ENCODE measurements around the gene ATG16L1.
A peak's percentile ranks its signal among the peaks of the same experiment; 100 is the strongest.
"Not testable (repeated sequence)": the region's sequence is repeated elsewhere in the genome, so short reads cannot be mapped to it uniquely, and the experiment has no call there.

Gene ATG16L1

DNA sequence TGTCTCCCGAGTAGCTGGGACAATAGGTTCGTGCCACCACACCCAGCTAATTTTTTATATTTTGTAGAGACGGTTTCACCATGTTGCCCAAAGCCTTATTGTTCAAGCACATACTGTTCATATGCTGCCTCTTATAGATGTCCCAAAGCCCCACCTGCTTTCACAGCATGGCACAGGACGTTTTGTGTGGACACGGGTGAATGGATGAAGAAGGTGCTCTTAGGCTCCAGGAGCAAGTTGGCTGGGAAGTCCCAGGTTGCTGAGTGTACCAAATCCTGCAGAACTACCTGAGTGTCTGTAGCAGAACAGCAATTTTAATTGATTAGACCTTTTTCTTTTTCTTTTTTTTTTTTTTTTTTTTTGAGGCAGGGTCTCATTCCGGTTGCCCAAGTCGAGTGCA lies 45.6 kb downstream of the ATG16L1 start:
- no peak for DNase-seq

DNA sequence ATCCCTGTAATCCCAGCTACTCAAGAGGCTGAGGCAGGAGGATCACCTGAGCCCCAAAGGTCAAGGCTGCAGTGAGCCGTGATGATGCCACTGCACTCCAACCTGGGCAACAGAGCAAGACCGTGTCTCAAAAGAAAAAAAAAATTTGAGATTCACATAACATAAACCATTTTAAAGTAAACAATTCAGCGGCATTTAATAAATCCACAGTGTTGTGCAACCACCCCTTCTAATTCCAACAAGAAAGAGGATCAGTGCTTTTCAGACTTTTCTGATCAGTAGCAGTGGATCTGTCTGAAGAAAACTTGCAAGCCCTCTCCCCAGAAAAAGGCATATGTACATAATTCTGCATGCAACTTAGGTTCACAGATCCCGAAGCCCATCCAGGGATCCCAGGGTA lies 48.9 kb downstream of the ATG16L1 start:
- no peak for DNase-seq

DNA sequence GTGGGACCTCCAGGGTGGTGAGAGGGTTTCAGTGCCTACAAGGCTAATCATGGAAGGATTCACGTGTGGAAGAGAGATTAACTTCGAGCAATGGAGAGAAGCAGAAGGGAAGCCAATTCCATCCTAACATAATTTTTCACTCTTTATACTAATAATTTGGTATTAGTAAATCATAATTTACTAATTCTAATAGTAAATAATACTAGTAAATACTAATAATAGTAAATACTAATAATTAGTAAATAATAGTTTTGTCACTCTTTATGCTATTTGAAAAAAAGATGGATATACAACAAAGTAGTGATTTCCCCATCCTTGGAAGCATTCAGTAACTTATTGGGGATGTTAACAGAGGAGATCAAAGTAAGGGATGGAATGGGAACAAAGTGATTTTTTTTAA lies 49.8 kb downstream of the ATG16L1 start:
- no peak for DNase-seq

DNA sequence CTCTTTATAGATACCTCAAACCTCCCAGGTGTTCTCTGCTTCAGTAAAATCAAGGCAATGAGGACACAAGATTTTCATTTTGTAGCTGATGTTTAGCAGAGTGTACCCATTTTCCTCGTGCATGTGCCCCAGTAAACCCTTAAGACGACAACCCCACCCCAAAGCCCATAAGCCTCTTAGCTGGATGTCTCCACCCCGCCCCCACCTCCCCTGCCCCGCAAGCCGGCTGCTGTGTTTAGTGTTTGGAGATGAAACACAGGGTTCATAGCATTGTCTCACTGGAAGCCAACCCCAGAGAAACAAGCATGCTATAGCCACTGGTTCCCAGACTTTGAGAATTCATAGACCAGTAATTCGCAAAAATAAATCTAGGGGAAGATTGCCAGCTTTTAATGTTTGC lies 50.3 kb downstream of the ATG16L1 start:
- DNase-seq, result no peak

DNA sequence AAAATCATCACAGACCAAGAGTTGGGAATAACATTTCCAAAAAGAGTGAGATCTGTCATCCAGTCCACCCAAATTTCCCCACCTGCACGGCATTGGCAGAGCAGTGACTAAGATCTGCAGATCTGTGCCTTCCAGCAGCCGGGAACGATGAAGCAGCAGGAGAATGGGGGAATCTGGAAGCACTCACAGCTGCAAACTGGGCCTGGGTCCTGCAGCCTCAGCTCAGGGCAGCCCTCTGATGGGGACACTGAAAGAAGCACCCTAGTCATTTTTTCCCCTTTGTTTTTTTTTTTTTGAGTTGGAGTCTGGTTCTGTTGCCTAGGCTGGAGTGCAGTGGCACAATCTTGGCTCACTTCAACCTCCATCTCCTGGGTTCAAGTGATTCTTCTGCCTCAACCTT lies 51.8 kb downstream of the ATG16L1 start:
- DNase-seq, result no peak

DNA sequence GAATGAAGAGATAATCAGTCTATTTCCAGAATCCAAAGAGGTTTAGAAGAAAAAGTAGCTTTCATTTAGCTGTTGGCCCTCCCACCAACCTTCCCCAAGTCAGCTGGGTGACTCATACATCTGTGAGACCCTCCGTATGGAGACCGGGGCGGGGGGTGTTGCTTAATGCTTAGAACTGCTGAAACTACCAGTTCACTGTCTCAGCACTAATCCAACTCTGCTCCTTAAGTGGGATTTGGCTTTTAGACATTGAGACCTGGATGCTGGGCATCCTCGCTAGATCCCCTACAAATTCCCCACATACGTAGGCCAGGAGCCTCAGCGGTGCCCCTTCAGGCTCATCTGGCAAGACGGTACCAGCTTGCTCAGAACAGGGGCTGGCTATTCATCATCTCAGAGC lies 56.1 kb downstream of the ATG16L1 start, which contains the start of gene SAG:
Gene SAG (plus strand): TSS at position 252 of the 400 bp plus-strand sequence. CDS start 1,374 bp downstream, outside the sequence.
- no peak for DNase-seq

DNA sequence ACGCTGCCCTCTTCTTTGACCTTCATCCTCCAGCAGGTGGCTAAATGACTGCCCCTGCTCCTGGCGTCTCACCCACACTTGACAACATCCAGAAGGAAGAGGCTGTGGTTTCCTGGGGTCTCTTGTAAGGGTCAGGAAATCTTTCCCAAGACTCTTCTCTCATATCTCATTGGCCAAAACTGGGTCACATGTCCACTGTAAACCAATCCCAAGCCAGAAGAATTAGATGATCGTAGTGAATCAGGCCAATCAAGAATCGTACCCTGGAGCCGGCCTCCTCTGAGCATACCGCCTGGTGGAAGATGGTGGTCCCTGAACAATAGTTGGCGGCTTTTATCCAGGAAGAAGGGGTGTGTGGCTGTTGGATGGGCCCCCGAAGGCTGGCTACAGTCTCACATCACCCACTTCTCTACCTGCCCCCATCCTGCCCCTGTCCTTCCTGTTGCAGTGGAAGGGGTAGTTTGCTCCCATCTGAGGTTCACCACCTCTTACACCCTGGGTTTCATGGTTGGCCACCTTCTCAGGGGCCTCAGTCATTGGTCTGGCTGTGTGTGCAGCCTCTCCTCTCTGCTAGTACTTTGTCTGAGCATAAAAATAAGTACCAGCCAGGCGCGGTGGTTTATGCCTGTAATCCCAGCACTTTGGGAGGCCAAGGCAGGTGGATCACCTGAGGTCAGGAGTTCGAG lies 59.9 kb downstream of the ATG16L1 start:
- no peak for DNase-seq

DNA sequence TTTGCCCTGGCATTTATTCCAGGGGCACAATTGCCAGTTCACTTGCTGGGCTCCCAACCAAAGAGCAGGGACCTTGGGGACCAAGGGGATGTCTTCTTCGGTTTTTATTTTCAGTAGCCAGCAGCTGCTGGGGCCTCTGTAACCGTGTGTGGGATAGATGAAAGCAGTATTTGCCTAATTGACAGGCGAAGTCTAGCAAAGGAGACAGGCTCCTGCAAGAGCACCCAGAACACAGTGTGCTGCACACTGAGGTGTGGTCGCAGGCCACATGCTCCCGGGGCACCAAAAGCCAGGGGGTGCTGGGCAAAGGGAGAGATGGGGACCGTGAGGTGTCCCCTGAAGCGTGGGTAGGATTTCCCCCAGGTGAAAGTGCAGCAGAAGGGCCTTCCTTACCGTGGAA lies 61.4 kb downstream of the ATG16L1 start:
- DNase-seq, result no peak

DNA sequence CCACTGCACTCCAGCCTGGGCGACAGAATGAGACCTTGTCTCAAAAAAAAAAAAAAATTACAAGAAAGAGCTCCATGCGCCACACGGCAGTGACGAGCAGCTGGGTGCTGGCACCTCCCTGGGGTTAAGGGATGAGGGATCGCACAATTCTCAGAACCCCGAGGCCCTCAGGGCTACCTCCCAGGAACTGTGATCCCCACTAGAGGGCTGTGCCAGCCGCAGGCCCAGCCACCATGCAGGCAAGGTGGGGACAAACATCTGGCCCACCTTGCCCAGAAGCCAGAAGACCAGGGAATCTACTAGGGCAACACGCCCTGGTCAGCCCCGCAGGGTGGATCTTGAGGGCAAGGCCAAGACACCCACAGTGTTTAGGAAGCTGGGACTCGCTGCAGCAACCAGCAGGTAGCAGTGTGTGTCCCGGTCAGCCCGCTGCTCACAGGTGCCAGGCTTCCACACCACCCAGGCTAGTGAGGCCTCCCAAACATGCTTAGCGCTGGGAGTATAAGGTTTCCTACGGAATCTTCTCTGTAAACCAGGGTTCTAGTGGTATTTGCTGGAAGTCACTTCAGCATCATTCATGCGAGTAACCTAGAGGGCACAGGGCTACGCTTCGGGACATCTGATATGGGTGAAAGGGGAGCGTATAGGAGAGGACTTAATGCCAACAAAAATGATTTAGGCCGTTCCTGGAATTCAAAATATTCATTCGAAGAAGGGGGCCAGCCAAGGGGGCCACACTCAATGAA lies 62.9 kb downstream of the ATG16L1 start:
- DNase-seq, result no peak

DNA sequence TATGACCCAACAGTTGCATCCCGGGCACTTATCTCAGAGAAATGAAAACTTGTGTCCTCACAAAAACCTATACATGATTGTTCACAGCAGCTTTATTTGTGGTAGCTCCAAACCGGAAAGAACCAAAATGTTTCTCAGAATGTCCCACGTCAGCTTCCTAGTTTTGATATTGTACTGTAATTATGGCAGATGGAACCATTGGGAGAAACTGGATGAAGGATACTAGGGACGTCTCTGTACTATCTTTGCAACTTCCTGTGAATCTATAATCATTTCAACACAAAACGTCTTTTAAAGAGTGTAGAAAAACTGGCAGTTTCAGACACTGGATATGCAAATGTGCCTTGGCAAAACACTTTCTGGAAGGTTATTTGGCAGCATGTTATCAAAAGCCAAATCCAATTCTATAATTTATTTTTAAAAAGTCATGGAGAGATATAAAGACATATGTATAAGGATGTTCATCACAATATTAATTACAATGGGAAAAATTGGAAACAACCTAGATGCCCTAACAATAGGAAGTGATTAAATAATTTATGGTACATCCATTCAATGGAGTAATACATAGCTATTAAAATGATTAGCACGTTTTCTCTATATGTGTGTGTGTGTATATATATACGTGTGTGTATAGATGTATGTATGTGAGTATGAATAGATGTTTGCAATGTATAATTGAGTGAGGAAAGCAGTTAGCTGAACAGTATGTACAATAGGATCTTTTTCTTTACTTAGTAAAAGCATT lies 65.9 kb downstream of the ATG16L1 start:
- no peak for DNase-seq

DNA sequence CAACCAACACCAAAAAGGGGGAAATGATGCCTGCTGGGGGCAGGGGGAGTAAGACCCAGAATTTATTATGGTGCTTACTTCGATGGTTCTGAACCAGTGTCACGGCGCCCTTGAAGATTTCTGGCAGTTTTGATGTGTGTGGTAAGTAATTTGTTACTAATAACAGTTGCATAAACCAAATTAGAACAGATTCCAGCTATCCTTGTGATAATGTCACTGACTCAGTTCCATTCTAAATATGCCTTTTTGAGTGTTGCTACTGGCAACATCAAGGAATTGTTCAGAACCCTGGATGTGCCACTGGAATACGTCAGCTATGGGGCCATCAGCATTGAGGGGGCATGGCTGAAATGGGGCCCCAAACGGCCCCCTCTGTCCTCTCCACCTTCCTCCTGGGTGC lies 67.8 kb downstream of the ATG16L1 start:
- DNase-seq, result no peak

DNA sequence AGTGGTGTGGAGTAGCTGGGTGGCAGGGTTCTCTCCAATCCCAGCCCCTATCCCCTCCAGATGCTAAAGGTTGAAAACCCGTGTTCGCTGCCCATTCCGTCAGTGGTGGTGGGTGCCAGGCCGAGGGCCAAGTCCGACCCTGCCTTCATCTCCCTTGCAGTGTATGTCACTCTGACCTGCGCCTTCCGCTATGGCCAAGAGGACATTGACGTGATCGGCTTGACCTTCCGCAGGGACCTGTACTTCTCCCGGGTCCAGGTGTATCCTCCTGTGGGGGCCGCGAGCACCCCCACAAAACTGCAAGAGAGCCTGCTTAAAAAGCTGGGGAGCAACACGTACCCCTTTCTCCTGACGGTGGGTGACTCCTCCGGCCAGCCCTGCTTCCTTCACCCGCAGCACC lies 69.0 kb downstream of the ATG16L1 start:
- no peak for DNase-seq

DNA sequence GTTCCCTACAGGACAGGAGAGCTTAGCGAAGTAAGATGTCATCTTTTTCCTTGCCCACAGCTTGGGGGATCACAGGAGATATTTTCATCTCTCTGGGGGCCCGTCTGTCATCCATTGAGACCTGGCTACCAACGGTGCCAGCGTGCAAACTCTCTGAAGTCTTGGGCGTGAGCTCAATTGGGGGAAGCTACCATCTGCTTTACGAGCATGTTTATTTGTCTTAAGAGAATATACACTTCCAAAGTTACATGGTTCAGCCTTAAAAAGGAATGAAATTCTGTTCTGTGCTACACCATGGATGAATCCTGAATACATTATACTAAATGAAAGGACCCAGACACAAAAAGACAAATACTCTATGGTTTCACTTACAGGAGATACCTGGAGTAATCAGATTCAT lies 69.7 kb downstream of the ATG16L1 start:
- DNase-seq, result no peak

DNA sequence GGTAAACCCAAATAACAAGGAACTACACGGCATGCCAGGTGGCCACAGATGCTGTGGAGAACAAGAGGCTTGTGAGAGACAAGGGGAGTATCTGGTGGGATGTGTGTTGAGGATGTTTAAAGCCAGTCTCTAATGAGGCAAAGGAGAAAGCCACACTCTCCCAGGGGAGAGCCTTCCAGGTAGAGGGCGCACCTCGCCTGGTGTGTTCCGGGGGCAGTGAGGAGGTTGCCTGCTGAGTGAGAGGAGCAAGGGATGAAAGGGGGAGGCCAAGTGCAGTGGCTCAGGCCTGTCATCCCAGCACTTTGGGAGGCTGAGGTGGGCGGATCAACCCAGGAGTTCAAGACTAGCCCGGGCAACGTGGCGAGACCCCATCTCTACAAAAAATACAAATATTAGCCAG lies 72.4 kb downstream of the ATG16L1 start:
- no peak for DNase-seq

DNA sequence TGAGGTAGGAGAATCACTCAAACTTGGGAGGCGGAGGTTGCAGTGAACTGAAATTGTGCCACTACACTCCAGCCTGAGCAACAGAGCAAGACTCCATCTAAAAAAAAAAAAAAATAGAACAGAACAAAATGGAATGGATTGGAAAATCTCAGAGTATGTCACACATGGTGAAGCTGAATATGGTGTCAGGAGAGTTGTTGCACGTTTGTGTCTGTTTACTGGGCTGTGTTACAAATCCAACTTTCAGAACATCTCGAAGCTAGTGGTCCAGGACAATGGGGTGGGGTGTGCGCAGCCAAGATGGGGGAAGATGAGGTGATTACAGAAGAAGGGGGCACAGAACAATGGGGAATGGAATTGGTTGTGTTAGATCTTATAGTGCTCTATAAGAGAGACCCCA lies 73.8 kb downstream of the ATG16L1 start:
- no peak for DNase-seq

DNA sequence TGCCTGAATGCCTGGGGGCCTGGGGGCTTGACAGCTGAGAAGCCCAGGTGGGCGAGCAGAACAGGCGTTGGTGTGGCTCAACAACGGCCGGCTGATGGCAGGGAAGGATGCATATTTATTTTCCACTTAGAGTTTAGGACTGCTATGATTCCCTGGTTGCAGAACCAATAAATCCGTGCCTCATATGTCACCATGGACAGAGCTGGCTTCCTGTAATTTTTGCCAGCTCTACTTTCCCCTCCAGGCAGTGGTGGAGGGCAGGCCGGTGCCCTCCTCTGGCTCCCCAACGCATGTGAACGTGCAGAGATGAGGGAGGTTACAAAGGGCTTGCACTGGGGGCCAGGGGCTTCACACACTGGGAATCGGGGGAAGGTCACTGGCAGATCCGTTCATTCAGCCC lies 74.3 kb downstream of the ATG16L1 start:
- no peak for DNase-seq

DNA sequence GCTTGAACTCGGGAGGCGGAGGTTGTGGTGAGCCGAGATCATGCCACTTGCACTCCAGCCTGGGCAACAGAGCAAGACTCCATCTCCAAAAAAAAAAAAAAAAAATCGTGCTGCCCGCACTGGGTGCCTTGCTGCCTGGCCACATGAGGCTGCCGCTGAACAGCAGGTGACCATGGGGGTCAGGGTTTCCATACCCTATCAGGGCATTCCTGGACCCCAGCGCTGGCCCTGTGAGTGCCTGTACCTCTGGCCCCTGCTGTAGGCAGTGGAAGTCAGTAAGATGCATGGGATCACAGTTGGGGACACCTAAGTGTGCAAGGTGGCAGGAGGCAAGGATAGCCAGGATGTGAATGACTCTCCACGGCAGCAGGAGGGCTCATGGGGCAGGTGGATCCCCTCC lies 75.0 kb downstream of the ATG16L1 start:
- DNase-seq, result no peak

DNA sequence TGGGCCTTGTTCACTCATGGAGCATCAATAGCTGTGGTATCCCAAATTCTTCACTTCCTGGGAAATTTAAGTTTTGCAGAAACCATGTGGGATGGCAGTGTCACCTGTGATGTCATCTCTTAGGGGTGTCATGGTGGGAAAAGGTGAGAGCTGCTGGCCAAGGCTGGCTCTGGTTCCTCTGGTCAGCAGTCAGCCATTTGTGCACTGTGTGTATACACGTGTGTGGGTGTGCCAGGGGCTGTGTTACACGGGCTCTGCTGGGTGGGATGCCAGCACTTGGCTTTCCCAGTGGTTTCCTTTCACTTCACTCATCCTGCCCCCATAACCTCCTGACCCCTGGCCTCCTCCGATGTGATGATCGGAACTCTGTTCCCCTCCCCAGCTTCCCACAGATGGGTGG lies 77.4 kb downstream of the ATG16L1 start:
- DNase-seq, result no peak

DNA sequence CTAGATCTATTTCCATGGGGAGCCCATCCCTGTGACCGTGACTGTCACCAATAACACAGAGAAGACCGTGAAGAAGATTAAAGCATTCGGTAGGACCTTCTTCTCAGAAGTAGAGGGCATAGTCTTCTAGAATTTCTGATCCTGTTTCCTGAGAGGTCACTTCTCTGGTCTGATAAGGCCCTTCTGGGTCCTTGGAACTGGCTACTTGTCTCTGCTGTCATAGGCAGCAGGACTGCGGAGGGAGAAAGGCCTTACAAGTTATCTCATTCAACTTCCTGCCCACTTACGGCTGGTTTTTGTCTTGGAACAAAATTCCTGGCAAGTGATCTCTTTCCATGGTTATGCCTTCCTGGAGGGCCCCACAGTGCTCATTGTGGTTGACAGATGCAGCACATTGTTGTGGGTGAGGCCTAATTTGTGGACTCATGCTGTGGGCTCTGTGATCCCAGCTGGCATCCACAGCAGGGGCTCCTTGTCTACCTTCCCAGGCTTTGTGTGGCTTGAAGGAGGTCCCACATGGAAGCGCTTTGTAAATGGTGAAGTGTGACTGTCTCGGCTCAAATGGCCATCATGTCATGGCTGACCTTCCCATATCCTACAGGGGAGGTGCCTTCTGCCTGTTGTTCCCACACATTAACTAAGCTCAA lies 78.1 kb downstream of the ATG16L1 start:
- no peak for DNase-seq

DNA sequence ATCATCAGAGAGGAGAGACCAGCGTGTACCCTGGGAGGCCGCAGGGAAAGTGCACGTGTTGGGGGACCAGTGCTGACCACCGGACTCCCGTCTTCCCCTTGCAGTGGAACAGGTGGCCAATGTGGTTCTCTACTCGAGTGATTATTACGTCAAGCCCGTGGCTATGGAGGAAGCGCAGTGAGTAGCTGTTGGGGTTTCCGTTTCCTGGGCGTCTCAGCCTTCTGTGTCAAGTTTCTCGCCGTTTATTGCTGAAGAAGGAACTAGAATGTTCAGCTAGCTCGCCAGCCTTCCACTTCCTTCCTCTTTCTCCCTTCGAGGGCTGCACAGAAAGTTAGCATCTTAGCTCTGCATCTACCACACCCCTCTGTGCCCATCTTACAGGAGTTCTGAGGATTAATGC lies 80.1 kb downstream of the ATG16L1 start:
- DNase-seq, result peak; percentile 58

DNA sequence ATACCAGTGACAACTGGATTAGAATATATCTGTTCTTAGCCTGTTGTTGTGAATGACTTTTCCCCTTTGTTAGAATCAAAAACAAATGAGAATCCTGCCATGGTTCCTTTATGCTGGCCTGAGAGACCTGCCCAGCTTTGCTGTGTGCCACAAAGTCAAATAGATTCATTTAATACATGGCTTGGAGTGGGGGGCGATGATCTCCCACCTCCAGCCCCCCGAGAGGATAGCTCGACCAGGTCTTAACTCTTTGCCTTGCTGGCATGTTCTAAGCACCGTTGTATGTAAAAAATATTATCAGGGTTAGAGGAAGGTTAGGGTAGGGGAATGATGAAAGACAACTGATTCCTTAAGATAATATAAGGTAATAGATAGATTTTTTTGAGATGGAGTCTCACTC lies 80.7 kb downstream of the ATG16L1 start:
- no peak for DNase-seq

DNA sequence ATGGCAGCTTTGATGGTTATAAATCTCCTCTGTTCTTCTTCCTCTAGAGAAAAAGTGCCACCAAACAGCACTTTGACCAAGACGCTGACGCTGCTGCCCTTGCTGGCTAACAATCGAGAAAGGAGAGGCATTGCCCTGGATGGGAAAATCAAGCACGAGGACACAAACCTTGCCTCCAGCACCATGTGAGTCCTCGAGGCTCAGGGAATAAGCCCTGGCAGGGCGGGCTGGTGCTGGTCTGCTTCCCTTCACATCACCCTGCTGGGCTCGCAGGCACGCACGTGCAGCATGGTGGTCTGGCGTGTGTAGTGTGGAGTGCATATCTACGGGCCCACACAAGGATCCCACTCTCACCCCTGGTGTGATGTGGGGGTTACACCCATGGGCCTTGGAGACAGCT lies 83.4 kb downstream of the ATG16L1 start:
- DNase-seq, result no peak

DNA sequence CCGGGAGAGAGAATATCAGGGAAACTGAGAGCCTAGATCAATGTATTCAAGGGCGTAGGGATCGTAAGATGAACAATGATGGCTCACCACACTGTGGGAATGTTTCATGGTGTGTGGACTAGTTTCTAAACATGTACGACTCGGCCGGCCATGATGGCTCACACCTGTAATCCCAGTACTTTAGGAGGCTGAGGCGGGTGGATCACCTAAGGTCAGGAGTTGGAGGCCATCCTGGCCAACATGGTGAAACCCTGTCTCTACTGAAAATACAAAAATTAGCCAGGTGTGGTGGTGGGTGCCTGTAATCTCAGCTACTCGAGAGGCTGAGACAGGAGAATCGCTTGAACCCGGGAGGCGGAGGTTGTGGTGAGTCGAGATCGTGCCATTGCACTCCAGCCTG lies 84.6 kb downstream of the ATG16L1 start:
- DNase-seq, result not testable (repeated sequence)

DNA sequence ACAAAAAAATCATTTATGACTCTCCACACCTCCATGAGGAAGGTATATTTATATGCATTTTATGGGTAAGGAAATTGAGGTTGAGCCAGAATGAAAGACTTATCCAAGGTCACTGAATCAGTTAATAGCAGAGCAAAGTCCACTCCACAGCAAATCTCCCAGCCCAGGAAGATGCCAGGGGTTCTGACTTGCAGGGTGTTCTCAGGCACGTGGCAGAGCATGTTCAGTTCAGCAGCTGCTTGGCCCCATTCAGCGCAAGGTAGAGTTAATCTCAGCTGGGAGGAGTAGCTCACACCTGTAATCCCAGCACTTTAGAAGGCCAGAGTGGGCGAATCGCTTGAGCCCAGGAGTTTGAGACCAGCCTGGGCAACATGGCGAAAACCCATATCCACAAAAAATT lies 85.1 kb downstream of the ATG16L1 start:
- no peak for DNase-seq
